ENCODE data around the gene ZNF544. TPM values are rescaled to one million over a fixed set of nuclear protein-coding genes. Genes with fewer than 3 reads are reported as not detected.
A peak's percentile ranks its signal among the peaks of the same experiment; 100 is the strongest.

Gene ZNF544
- total RNA-seq, 4 donors from 2014 or later, result 3.8 to 9.5 (median 6.0) TPM

DNA sequence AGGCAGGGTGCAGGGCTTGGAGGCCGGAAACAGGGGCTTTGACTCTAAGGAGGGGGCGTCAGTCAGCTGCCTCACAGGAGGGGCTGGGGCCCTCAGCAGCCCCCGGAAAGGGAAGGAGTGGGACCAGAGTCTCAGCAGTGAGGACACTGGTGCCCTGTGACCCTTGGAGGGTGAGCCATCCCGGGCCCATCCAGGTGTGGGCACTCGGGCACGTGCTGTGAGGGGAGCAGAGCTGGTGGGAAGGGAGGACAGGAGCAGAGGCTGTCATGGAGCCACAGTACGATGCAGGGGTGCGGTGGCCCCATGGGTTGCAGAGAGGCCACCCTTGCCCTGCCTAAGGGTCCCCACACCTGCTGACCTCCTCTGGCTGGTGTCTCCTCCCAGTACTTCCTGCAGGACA lies 19.1 kb upstream of the ZNF544 start:
- peaks cover 69 to 100% (median 92%) of the 10 kb centered on the region in 3 donors for H3K9me3 ChIP-seq
- peaks cover 68 to 96% of the 10 kb centered on the region in 2 donors for H3K36me3 ChIP-seq
- H3K4me3 ChIP-seq, result peak overlapping the region in 1 of 4 donors; percentile 13
- no peaks in the 10 kb centered on the region for H3K4me1 ChIP-seq
- no peak for TF ChIP-seq POLR2A (IDR thresholded peaks at IDR 0.05)
- no peak for TF ChIP-seq CTCF (IDR thresholded peaks at IDR 0.05 in 4 of 5, conservative IDR thresholded peaks at IDR 0.05 in 1 of 5)
- intact Hi-C loops (cut with DNase I; ENCODE audit: low total_unique reads), result no loop called here
- H3K27me3 ChIP-seq, result peaks cover 0 to 6% (median 0%) of the 10 kb centered on the region in 3 donors
- no peak overlapping the region for H3K27ac ChIP-seq
- DNase-seq (no peak), ATAC-seq (no peak)
- in situ Hi-C loops (cut with MboI; ENCODE audit: low sequenced_read_pairs in 4 of 4), result no loop called here

- no peak for TF ChIP-seq POLR2A (IDR thresholded peaks at IDR 0.05)
- TF ChIP-seq CTCF (IDR thresholded peaks at IDR 0.05 in 4 of 5, conservative IDR thresholded peaks at IDR 0.05 in 1 of 5), result no peak
- in situ Hi-C loops (cut with MboI; ENCODE audit: low sequenced_read_pairs in 4 of 4) (no loop called here), intact Hi-C loops (cut with DNase I; ENCODE audit: low total_unique reads) (no loop called here)
- Histone ChIP-seq H3K27ac (no peak overlapping the region), H3K36me3 (peaks cover 55 to 66% of the 10 kb centered on the region in 2 donors), H3K4me3 (peak overlapping the region in 1 of 4 donors; percentile 28), H3K9me3 (peaks cover 53 to 98% (median 89%) of the 10 kb centered on the region in 3 donors), H3K4me1 (no peaks in the 10 kb centered on the region), H3K27me3 (peaks cover 0 to 3% (median 0%) of the 10 kb centered on the region in 3 donors)
- ATAC-seq, result no peak
- no peak for DNase-seq
Observed at GRCh38 chr19:58212336-58213074, 16.2 kb upstream of the ZNF544 start.

DNA sequence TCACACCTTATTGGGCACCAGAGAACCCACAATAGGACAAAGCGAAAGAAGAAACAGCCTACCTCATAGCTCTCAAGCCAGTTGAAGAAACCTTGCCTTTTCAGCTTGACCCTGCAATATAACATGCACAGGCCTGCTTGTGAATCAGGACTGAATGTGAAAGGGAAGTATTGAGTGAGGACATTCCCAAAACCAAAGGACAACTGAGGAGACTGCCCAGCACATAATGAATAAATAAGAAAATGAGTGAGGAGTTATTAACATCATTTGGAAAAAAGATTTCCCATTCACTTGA lies 15.7 kb upstream of the ZNF544 start:
- DNase-seq (no peak), ATAC-seq (no peak)
- H3K27ac ChIP-seq, result no peak overlapping the region
- H3K9me3 ChIP-seq, result peaks cover 50 to 98% (median 85%) of the 10 kb centered on the region in 3 donors
- intact Hi-C loops (cut with DNase I; ENCODE audit: low total_unique reads), result no loop called here
- peaks cover 0 to 3% (median 0%) of the 10 kb centered on the region in 3 donors for H3K27me3 ChIP-seq
- H3K36me3 ChIP-seq, result peaks cover 49 to 61% of the 10 kb centered on the region in 2 donors
- H3K4me3 ChIP-seq, result peak overlapping the region in 1 of 4 donors; percentile 28
- TF ChIP-seq CTCF (IDR thresholded peaks at IDR 0.05 in 4 of 5, conservative IDR thresholded peaks at IDR 0.05 in 1 of 5) (no peak), POLR2A (IDR thresholded peaks at IDR 0.05) (no peak)
- H3K4me1 ChIP-seq, result no peaks in the 10 kb centered on the region
- in situ Hi-C loops (cut with MboI; ENCODE audit: low sequenced_read_pairs in 4 of 4), result no loop called here

DNA sequence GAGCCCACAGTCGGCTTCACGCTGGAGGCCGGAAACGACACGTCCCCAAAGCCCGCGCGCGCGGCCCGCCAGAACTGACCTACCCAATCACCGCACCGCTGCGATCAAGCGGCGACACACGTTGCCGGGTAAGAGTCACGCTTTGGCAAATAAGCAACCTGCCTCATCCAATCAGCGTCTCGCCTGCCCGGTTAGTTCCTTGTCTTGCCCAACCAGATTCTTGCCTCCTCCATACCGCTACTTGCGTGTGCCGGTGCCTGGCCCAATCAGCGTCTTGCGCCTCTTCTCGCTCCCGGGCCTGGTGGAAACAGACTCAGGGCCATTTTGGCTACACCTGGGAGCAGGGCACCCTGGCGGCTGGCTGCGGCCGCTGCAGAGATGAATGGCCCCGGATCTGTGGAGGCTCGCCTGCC lies 11.6 kb upstream of the ZNF544 start:
- Histone ChIP-seq H3K9me3 (peaks cover 32 to 65% (median 45%) of the 10 kb centered on the region in 3 donors), H3K27ac (no peak overlapping the region), H3K4me3 (no peak overlapping the region), H3K4me1 (no peaks in the 10 kb centered on the region), H3K27me3 (peaks cover 0 to 2% (median 0%) of the 10 kb centered on the region in 3 donors), H3K36me3 (peaks cover 18 to 21% of the 10 kb centered on the region in 2 donors)
- no peak for ATAC-seq
- intact Hi-C loops (cut with DNase I; ENCODE audit: low total_unique reads) (no loop called here), in situ Hi-C loops (cut with MboI; ENCODE audit: low sequenced_read_pairs in 4 of 4) (no loop called here)
- no peak for DNase-seq
- TF ChIP-seq CTCF (IDR thresholded peaks at IDR 0.05 in 4 of 5, conservative IDR thresholded peaks at IDR 0.05 in 1 of 5) (no peak), POLR2A (IDR thresholded peaks at IDR 0.05) (no peak)

Data from gastrocnemius medialis (tissue), 4 donors.